GM18870 (cell line): ENCODE data around the gene YBX2.
"Not testable (repeated sequence)": the region's sequence is repeated elsewhere in the genome, so short reads cannot be mapped to it uniquely, and the experiment has no call there.

ENCODE experiments used
- ATAC-seq: cut with Tn5 transposase; IDR thresholded peaks from one replicate; pipeline ENCODE4 v1.9.1; 2021; ENCODE audit warnings: moderate library complexity; ENCODE audit not compliant: unreplicated experiment

Gene YBX2

DNA sequence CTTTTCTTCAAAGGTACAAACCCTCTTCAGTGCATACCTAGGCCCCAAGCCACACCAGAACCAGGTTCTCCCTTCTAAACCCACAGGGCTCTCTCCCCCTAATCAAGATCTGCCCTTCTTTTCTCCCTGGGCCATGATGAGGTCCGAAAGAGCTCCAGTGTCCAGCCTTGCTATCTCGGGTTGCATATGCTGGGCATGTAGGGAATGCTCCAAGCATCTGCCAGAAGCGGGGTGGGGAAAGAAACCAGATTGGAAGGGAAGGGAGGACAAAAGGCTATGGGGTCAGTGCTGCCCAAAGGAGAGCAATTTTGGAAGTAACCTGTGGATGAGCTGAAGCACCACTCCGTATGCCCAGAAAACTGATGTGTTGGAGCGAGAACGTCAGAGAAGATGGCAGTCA is 45.2 kb downstream of the YBX2 start:
- ATAC-seq: no peak

DNA sequence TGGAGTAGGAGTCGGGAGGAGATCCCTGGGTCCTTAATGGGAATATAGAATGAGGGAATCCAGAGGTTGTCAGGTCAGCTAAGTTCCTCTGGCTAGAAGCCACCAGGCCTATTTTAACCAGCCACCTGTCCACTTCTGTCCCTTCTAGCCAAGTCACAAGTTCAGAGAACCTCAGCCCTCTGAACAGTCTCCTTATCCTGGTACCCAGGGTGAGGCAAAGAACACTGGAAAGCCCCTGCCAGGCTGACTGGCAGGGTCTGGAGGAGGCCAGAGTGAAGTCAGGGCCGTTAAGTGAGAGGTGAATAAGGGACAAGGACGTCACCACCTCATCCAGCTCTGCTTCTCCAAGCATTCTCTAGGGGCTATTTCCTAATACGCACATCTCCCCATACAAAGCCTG is 45.6 kb downstream of the YBX2 start:
- ATAC-seq: no peak

DNA sequence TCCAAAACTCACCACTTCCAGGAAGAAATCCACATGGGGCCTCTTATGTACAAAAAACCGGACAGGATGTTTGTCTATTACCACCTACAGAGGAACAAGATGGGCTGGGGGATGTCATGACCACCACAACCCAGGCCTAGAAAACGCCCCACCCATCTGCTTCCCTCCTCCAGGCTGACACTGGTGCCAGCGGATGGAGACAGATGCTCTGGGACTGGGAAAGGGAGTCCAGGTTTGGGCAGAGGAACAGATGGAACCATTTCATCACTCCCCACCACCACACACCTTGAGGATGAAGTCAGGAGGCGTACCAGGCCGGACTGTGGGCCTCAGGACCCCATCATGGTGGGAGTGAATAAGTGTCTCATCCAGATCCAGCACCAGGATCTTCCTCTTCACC is 47.7 kb downstream of the YBX2 start:
- no peak for ATAC-seq

GRCh38 chr17:7243838-7244237 is 50.6 kb downstream of the YBX2 start:
- not testable (repeated sequence) for ATAC-seq

GRCh38 chr17:7243453-7243729 is 51.0 kb downstream of the YBX2 start:
- ATAC-seq: no peak

GRCh38 chr17:7242717-7243452 is 51.6 kb downstream of the YBX2 start:
- peak; percentile 42 for ATAC-seq

GRCh38 chr17:7241783-7242716 is 52.4 kb downstream of the YBX2 start, which contains the start of gene GABARAP:
TSS of gene GABARAP (minus strand) at chr17:7242449. CDS start at chr17:7242330, 119 bp downstream.
- peak; percentile 29 for ATAC-seq

GRCh38 chr17:7241090-7241733 is 53.2 kb downstream of the YBX2 start:
- no peak for ATAC-seq

GRCh38 chr17:7240375-7240774 is 54.1 kb downstream of the YBX2 start:
- ATAC-seq: no peak

DNA sequence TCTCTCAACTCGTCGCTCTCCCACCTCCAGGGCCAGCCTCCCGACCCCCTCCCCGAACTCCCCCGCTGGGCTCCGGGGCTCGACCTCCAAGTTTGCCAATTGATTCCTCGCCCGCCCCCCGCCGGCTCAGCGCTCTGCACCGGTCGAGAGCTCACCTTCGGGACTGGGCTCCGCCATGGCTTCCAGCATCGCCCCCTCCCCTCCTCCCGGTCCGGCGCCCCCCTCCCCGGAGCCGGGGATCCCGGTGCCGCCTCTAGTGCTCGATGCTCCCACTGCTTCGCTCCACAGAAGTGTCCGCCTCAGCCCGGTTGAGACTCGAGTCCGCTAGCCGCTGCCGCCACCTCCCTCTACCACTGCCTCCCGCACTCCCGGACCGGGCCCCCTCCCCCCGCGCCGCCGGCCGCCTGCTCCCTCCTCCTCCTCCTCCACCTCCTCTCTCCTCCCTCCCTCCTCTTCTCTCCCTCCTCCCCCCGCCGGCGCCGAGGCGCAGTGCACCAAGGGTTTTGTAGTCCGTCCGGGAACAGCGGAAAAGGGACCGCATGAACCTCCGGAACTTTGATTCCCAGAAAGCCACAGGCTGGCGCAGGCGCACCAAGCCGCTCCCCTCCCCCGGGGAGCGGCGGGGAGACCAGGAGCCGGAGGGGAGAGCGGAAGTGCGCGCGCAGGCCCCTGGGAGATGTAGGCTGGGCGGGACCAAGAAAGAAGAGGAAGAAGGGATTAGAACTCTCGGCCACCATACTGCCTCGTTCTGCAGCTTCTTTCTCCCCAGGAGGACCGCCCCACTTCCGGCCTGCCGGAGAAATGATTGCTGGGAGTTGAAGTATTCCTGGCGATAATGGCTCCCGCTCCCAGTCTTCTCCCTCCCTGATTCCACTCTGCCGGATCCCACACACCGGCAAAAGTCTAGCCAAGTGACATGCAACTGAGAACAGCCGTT is 55.1 kb downstream of the YBX2 start, which contains the start of gene PHF23:
Gene PHF23 (minus strand): TSS at position 367 of the 937 bp plus-strand sequence. CDS start 178 bp downstream, at position 189.
- ATAC-seq: peak; percentile 47

- ATAC-seq: no peak
These were observed 55.9 kb downstream of the YBX2 start for GRCh38 chr17:7238420-7239090.
